ENCODE measurements around the gene IRF2BP1. TPM values are rescaled to one million over a fixed set of nuclear protein-coding genes. Genes with fewer than 3 reads are reported as not detected.

The IRF2BP1 gene
- total and polyA plus RNA-seq, 8 donors: 11.5 to 75.9 (median 13.4) TPM; not detected in 1

- Histone ChIP-seq H3K9me3 (no peaks in the 10 kb centered on the region), H3K27ac (peak overlapping the region; percentile 90 to 96 (median 93)), H3K4me3 (peak overlapping the region in 2 of 4 donors; percentile 28 to 29), H3K4me1 (peaks cover 62 to 95% (median 84%) of the 10 kb centered on the region in 4 donors), H3K27me3 (peaks cover 0 to 30% (median 0%) of the 10 kb centered on the region in 3 donors), H3K36me3 (peaks cover 0 to 13% (median 6%) of the 10 kb centered on the region in 4 donors)
- intact Hi-C loops (cut with DNase I; ENCODE audit: low total_unique reads): no loop called here
- DNase-seq: no peak
- 25 to 51% (median 35%) methylated on average over 4 of the region's 4 CpGs for WGBS, 5 donors
- TF ChIP-seq CTCF (IDR thresholded peaks at IDR 0.05) (no peak), POLR2AphosphoS5 (IDR thresholded peaks at IDR 0.05) (no peak), POLR2A (IDR thresholded peaks at IDR 0.05) (no peak), EP300 (IDR thresholded peaks at IDR 0.05) (no peak)
Observed at GRCh38 chr19:45876161-45876410, 9.9 kb downstream of the IRF2BP1 start.

- whole genome bisulfite sequencing, 5 donors: 63 to 86% (median 64%) methylated on average over 7 of the region's 7 CpGs
- H3K4me1 ChIP-seq: peaks cover 49 to 80% (median 73%) of the 10 kb centered on the region in 4 donors
- peak overlapping the region; percentile 29 to 93 (median 62) for H3K27ac ChIP-seq
- peaks cover 0 to 13% (median 6%) of the 10 kb centered on the region in 4 donors for H3K36me3 ChIP-seq
- no peak for DNase-seq
- intact Hi-C loops (cut with DNase I; ENCODE audit: low total_unique reads): no loop called here
- peaks cover 0 to 30% (median 0%) of the 10 kb centered on the region in 3 donors for H3K27me3 ChIP-seq
- no peaks in the 10 kb centered on the region for H3K9me3 ChIP-seq
- no peak for TF ChIP-seq EP300 (IDR thresholded peaks at IDR 0.05)
- TF ChIP-seq CTCF (IDR thresholded peaks at IDR 0.05): no peak
- H3K4me3 ChIP-seq: no peak overlapping the region
Observed at GRCh38 chr19:45874620-45874966, 11.3 kb downstream of the IRF2BP1 start.

GRCh38 chr19:45873219-45873772 is 12.6 kb downstream of the IRF2BP1 start:
- Histone ChIP-seq H3K27me3 (peaks cover 0 to 22% (median 0%) of the 10 kb centered on the region in 3 donors), H3K36me3 (peaks cover 0 to 13% (median 6%) of the 10 kb centered on the region in 4 donors), H3K4me3 (no peak overlapping the region), H3K27ac (peak overlapping the region in 3 of 5 donors; percentile 34 to 92 (median 62)), H3K9me3 (no peaks in the 10 kb centered on the region), H3K4me1 (peaks cover 41 to 69% (median 64%) of the 10 kb centered on the region in 4 donors)
- intact Hi-C loops (cut with DNase I; ENCODE audit: low total_unique reads): no loop called here
- 73 to 89% (median 76%) methylated on average over 7 of the region's 7 CpGs for WGBS, 5 donors
- DNase-seq: no peak
- TF ChIP-seq POLR2A (IDR thresholded peaks at IDR 0.05): no peak
- TF ChIP-seq POLR2AphosphoS5 (IDR thresholded peaks at IDR 0.05): no peak
- TF ChIP-seq CTCF (IDR thresholded peaks at IDR 0.05): no peak
- no peak for TF ChIP-seq EP300 (IDR thresholded peaks at IDR 0.05)

- peaks cover 33 to 71% (median 56%) of the 10 kb centered on the region in 4 donors for H3K4me1 ChIP-seq
- intact Hi-C loops (cut with DNase I; ENCODE audit: low total_unique reads): no loop called here
- H3K9me3 ChIP-seq: no peaks in the 10 kb centered on the region
- H3K27ac ChIP-seq: peak overlapping the region in 1 of 5 donors; percentile 7
- no peak for TF ChIP-seq CTCF (IDR thresholded peaks at IDR 0.05)
- TF ChIP-seq POLR2A (IDR thresholded peaks at IDR 0.05): no peak
- no peak for TF ChIP-seq EP300 (IDR thresholded peaks at IDR 0.05)
- TF ChIP-seq POLR2AphosphoS5 (IDR thresholded peaks at IDR 0.05): no peak
- no peak for DNase-seq
- H3K36me3 ChIP-seq: peaks cover 0 to 13% (median 6%) of the 10 kb centered on the region in 4 donors
- H3K4me3 ChIP-seq: no peak overlapping the region
- peaks cover 0 to 12% (median 0%) of the 10 kb centered on the region in 3 donors for H3K27me3 ChIP-seq
- WGBS, 5 donors: 91 to 94% (median 92%) methylated on average over 29 to 34 of the region's 34 CpGs
Observed at GRCh38 chr19:45872095-45872919, 13.6 kb downstream of the IRF2BP1 start.
